Neural progenitor cell (in vitro differentiated cells): ENCODE results near the gene LRRC4B. TPM values are rescaled to one million over a fixed set of nuclear protein-coding genes. Genes with fewer than 3 reads are reported as not detected.
"Not testable (repeated sequence)": the region's sequence is repeated elsewhere in the genome, so short reads cannot be mapped to it uniquely, and the experiment has no call there.

Source experiments
- DNase-seq: peaks from one replicate; pipeline ENCODE4 v3.0.0-alpha.2; 2016; ENCODE audit warnings: low spot score
- H2AFZ ChIP-seq: fragments of 200-600 bp; sonication (generic); replicated peaks from 2 replicates; pipeline ENCODE4 v1.6.1; 2016; ENCODE audit warnings: antibody characterized with exemption
- H3F3A ChIP-seq: fragments of 200-600 bp; sonication (generic); 2 replicates; pipeline ENCODE4 v1.6.1; 2016; ENCODE audit warnings: antibody characterized with exemption, low read depth
- H3K27ac ChIP-seq: fragments of 200-600 bp; sonication (generic); 2 replicates; pipeline ENCODE4 v1.5.1; 2016; ENCODE audit warnings: mild to moderate bottlenecking
- H3K27me3 ChIP-seq: fragments of 200-600 bp; sonication (generic); 2 replicates; pipeline ENCODE4 v1.6.1; 2016; ENCODE audit warnings: mild to moderate bottlenecking, moderate library complexity
- H3K36me3 ChIP-seq: fragments of 200-600 bp; sonication (generic); 2 replicates; pipeline ENCODE4 v1.5.1; 2016
- H3K4me1 ChIP-seq: fragments of 200-600 bp; sonication (generic); 2 replicates; pipeline ENCODE4 v1.6.1; 2016; ENCODE audit warnings: mixed run types
- H3K4me2 ChIP-seq: fragments of 200-600 bp; sonication (generic); 2 replicates; pipeline ENCODE4 v1.6.1; 2016
- H3K4me3 ChIP-seq: fragments of 200-600 bp; sonication (generic); 2 replicates; pipeline ENCODE4 v1.5.1; 2016
- H3K79me2 ChIP-seq: fragments of 200-600 bp; sonication (generic); 2 replicates; pipeline ENCODE4 v1.6.1; 2016; ENCODE audit warnings: low read depth
- H3K9ac ChIP-seq: fragments of 200-600 bp; sonication (generic); 2 replicates; pipeline ENCODE4 v1.6.1; 2016
- H3K9me3 ChIP-seq: fragments of 200-600 bp; sonication (generic); 2 replicates; pipeline ENCODE4 v1.5.1; 2016; ENCODE audit warnings: low read depth
- H4K20me1 ChIP-seq: fragments of 200-600 bp; sonication (generic); 2 replicates; pipeline ENCODE4 v1.6.1; 2016; ENCODE audit warnings: low read depth
- H3K27ac Mint-ChIP-seq: 3 replicates; pipeline ENCODE4 v1.8.0; 2021; ENCODE audit warnings: mixed read lengths
- H3K27me3 Mint-ChIP-seq: 2 replicates; pipeline ENCODE4 v1.8.0; 2022; ENCODE audit warnings: low read depth, mild to moderate bottlenecking, inconsistent platforms, moderate library complexity, mixed read lengths; ENCODE audit not compliant: insufficient read depth
- H3K36me3 Mint-ChIP-seq: 3 replicates; pipeline ENCODE4 v1.8.0; 2021; ENCODE audit warnings: mixed read lengths
- H3K4me1 Mint-ChIP-seq: 3 replicates; pipeline ENCODE4 v1.8.0; 2021; ENCODE audit warnings: mixed read lengths
- H3K4me3 Mint-ChIP-seq: 3 replicates; pipeline ENCODE4 v1.8.0; 2021; ENCODE audit warnings: mild to moderate bottlenecking, moderate library complexity, mixed read lengths
- H3K9me3 Mint-ChIP-seq: 3 replicates; pipeline ENCODE4 v1.8.0; 2020; ENCODE audit warnings: mixed read lengths
- CTCF ChIP-seq: fragments of 200-600 bp; sonication (generic); IDR thresholded peaks from 2 replicates; pipeline ENCODE4 v1.5.1; 2017; ENCODE audit warnings: antibody characterized with exemption, mild to moderate bottlenecking
- EZH2 ChIP-seq: fragments of 200-600 bp; sonication (generic); IDR thresholded peaks from 2 replicates; pipeline ENCODE4 v1.6.1; 2017; ENCODE audit warnings: antibody characterized with exemption, mild to moderate bottlenecking, moderate library complexity
- EZH2phosphoT487 ChIP-seq: fragments of 200-600 bp; sonication (generic); IDR thresholded peaks from 2 replicates; pipeline ENCODE4 v1.6.1; 2017; ENCODE audit warnings: antibody characterized with exemption
- total RNA-seq: library from RNA; depleted of rRNA; stranded (reverse); fragments of >200 nt; gene quantifications from 2 replicates; pipeline ENCODE4 v1.2.3, GENCODE V29; 2015; ENCODE audit warnings: low replicate concordance

LRRC4B gene
- total RNA-seq, 1 donor from 2014 or later = 12.0 TPM

- peaks cover 2% of the 10 kb centered on the region for H3F3A ChIP-seq
- H3K9ac ChIP-seq = no peak overlapping the region
- no peak overlapping the region for H3K4me3 ChIP-seq
- TF ChIP-seq CTCF = no peak
- TF ChIP-seq EZH2phosphoT487 = no peak
- no peak for TF ChIP-seq EZH2
- DNase-seq = no peak
- no peak overlapping the region for H3K4me2 ChIP-seq
- Mint-ChIP-seq H3K4me3 (peak overlapping the region; percentile 70), H3K9me3 (peaks cover 8% of the 10 kb centered on the region), H3K4me1 (peaks cover 9% of the 10 kb centered on the region), H3K36me3 (no peaks in the 10 kb centered on the region), H3K27ac (no peak overlapping the region), H3K27me3 (peaks cover 28% of the 10 kb centered on the region)
- H4K20me1 ChIP-seq = no peaks in the 10 kb centered on the region
- H3K79me2 ChIP-seq = no peaks in the 10 kb centered on the region
- no peaks in the 10 kb centered on the region for H3K4me1 ChIP-seq
- H3K9me3 ChIP-seq = no peaks in the 10 kb centered on the region
- H3K27me3 ChIP-seq = peaks cover 29% of the 10 kb centered on the region
- no peaks in the 10 kb centered on the region for H3K36me3 ChIP-seq
- H3K27ac ChIP-seq = no peak overlapping the region
- H2AFZ ChIP-seq = no peak overlapping the region
Observed at GRCh38 chr19:50607388-50607787, 39.2 kb upstream of the LRRC4B start.

- H3K27ac Mint-ChIP-seq, H3K9me3 Mint-ChIP-seq, H3K4me1 ChIP-seq, H3K27ac ChIP-seq, H4K20me1 ChIP-seq, H2AFZ ChIP-seq, H3K4me1 Mint-ChIP-seq, H3K4me2 ChIP-seq, H3K36me3 Mint-ChIP-seq, H3K9me3 ChIP-seq, H3K4me3 ChIP-seq, H3K79me2 ChIP-seq, H3K36me3 ChIP-seq, H3F3A ChIP-seq, H3K9ac ChIP-seq: not testable (repeated sequence)
- Mint-ChIP-seq H3K4me3 (peak overlapping the region; percentile 59), H3K27me3 (peaks cover 28% of the 10 kb centered on the region)
- peaks cover 40% of the 10 kb centered on the region for H3K27me3 ChIP-seq
- DNase-seq = peak; percentile 41
- peak; percentile 29 for TF ChIP-seq CTCF
Observed at GRCh38 chr19:50606059-50606836, 38.0 kb upstream of the LRRC4B start.

GRCh38 chr19:50604264-50605073 is 36.2 kb upstream of the LRRC4B start:
- not testable (repeated sequence) for H3K4me2 ChIP-seq, H3K27ac ChIP-seq, H3K4me1 ChIP-seq, H3K36me3 Mint-ChIP-seq, H3K27ac Mint-ChIP-seq, H3K9me3 ChIP-seq, H4K20me1 ChIP-seq, H3K9me3 Mint-ChIP-seq, H3K9ac ChIP-seq, H3K4me1 Mint-ChIP-seq, H2AFZ ChIP-seq, H3K79me2 ChIP-seq, H3K36me3 ChIP-seq, H3K4me3 Mint-ChIP-seq, DNase-seq, H3F3A ChIP-seq, H3K4me3 ChIP-seq
- H3K27me3 ChIP-seq = peaks cover 52% of the 10 kb centered on the region
- peaks cover 25% of the 10 kb centered on the region for H3K27me3 Mint-ChIP-seq

GRCh38 chr19:50602935-50603334 is 34.7 kb upstream of the LRRC4B start:
- no peak for DNase-seq
- no peak overlapping the region for H3K27ac Mint-ChIP-seq
- no peaks in the 10 kb centered on the region for H3K79me2 ChIP-seq
- H4K20me1 ChIP-seq = no peaks in the 10 kb centered on the region
- no peak overlapping the region for H2AFZ ChIP-seq
- H3K4me1 Mint-ChIP-seq = peaks cover 7% of the 10 kb centered on the region
- no peak overlapping the region for H3K4me2 ChIP-seq
- H3K27me3 Mint-ChIP-seq = peaks cover 18% of the 10 kb centered on the region
- H3K27ac ChIP-seq = no peak overlapping the region
- no peak overlapping the region for H3K4me3 ChIP-seq
- H3K9me3 ChIP-seq = no peaks in the 10 kb centered on the region
- H3F3A ChIP-seq = no peaks in the 10 kb centered on the region
- peaks cover 8% of the 10 kb centered on the region for H3K9me3 Mint-ChIP-seq
- no peaks in the 10 kb centered on the region for H3K4me1 ChIP-seq
- H3K36me3 ChIP-seq = no peaks in the 10 kb centered on the region
- H3K4me3 Mint-ChIP-seq = no peak overlapping the region
- no peak for TF ChIP-seq EZH2phosphoT487
- H3K36me3 Mint-ChIP-seq = no peaks in the 10 kb centered on the region
- peaks cover 52% of the 10 kb centered on the region for H3K27me3 ChIP-seq
- H3K9ac ChIP-seq = no peak overlapping the region
